Measurements from ENCODE around the gene RBM6.

- TF ChIP-seq POLR2A (IDR thresholded peaks at IDR 0.05) (no peak), POLR2AphosphoS5 (IDR thresholded peaks at IDR 0.05) (no peak)
- TF ChIP-seq, protein P1, sequence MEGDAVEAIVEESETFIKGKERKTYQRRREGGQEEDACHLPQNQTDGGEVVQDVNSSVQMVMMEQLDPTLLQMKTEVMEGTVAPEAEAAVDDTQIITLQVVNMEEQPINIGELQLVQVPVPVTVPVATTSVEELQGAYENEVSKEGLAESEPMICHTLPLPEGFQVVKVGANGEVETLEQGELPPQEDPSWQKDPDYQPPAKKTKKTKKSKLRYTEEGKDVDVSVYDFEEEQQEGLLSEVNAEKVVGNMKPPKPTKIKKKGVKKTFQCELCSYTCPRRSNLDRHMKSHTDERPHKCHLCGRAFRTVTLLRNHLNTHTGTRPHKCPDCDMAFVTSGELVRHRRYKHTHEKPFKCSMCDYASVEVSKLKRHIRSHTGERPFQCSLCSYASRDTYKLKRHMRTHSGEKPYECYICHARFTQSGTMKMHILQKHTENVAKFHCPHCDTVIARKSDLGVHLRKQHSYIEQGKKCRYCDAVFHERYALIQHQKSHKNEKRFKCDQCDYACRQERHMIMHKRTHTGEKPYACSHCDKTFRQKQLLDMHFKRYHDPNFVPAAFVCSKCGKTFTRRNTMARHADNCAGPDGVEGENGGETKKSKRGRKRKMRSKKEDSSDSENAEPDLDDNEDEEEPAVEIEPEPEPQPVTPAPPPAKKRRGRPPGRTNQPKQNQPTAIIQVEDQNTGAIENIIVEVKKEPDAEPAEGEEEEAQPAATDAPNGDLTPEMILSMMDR (IDR thresholded peaks at IDR 0.05) = no peak
These were observed 128.2 kb downstream of the RBM6 start for GRCh38 chr3:50068134-50068533.

Measured in upper lobe of left lung (tissue), 4 donors.